Testis (tissue), 2 donors: ENCODE measurements around the gene SRGAP2.
"Not testable (repeated sequence)": the region's sequence is repeated elsewhere in the genome, so short reads cannot be mapped to it uniquely, and the experiment has no call there.

Source experiments
- POLR2A ChIP-seq: fragments of 450-650 bp; IDR thresholded peaks from one replicate; pipeline ENCODE4 v1.6.1; 2017; ENCODE audit warnings: antibody characterized with exemption, mild to moderate bottlenecking, moderate library complexity
- TF ChIP-seq, protein P1 (sequence below), 3 experiments: fragments of 450-650 bp in 2 of 3; fragments of 200-600 bp in 1 of 3; sonication (generic) in 1 of 3; IDR thresholded peaks; one replicate each; pipeline ENCODE4 v1.5.1; 2016 to 2019; ENCODE audit warnings: antibody characterized with exemption in 3 of 3, mild to moderate bottlenecking in 2 of 3, moderate library complexity in 1 of 3

DNA sequence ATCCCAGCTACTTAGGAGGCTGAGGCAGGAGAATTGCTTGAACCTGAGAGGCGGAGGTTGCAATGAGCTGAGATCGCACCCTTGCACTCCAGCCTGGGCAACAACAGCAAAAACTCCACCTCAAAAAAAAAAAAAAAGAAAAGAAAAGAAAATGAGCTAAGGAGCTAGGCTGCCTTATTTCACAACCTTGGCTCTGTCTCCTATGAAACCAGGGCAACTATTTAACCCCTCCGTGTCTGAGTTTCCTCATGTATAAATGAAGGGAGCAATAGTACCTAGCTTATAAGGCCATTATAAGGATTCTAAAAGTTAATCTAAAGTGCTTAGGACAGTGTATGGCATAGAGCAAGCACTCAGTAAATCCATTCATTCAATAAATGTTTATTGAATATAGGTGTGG lies 33.5 kb upstream of the SRGAP2 start:
- TF ChIP-seq, protein P1, sequence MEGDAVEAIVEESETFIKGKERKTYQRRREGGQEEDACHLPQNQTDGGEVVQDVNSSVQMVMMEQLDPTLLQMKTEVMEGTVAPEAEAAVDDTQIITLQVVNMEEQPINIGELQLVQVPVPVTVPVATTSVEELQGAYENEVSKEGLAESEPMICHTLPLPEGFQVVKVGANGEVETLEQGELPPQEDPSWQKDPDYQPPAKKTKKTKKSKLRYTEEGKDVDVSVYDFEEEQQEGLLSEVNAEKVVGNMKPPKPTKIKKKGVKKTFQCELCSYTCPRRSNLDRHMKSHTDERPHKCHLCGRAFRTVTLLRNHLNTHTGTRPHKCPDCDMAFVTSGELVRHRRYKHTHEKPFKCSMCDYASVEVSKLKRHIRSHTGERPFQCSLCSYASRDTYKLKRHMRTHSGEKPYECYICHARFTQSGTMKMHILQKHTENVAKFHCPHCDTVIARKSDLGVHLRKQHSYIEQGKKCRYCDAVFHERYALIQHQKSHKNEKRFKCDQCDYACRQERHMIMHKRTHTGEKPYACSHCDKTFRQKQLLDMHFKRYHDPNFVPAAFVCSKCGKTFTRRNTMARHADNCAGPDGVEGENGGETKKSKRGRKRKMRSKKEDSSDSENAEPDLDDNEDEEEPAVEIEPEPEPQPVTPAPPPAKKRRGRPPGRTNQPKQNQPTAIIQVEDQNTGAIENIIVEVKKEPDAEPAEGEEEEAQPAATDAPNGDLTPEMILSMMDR (IDR thresholded peaks at IDR 0.05), result not testable (repeated sequence)
- TF ChIP-seq POLR2A, result not testable (repeated sequence)
